ENCODE data around the gene L3MBTL4.

- no peak for TF ChIP-seq POLR2A (IDR thresholded peaks at IDR 0.05)
- no peak for TF ChIP-seq CTCF (IDR thresholded peaks at IDR 0.05)
Measured at GRCh38 chr18:6428851-6429395, 14.2 kb upstream of the L3MBTL4 start.

Measured in heart left ventricle (tissue), 13 donors.